Measurements from ENCODE around the gene LARP1. TPM values are rescaled to one million over a fixed set of nuclear protein-coding genes. Genes with fewer than 3 reads are reported as not detected.

Gene LARP1
- total and polyA plus RNA-seq, 9 of the 15 experiments (the other 6 are each of a cell fraction or from before 2014, with no cell fraction given) = 22.6 to 300 (median 92.0) TPM

GRCh38 chr5:154844809-154845208, 89.6 kb downstream of the LARP1 start (continued):
- TF ChIP-seq PBX2 (CRISPR knock-in tag; IDR thresholded peaks at IDR 0.05; ENCODE audit: low read depth) = no peak
- TF ChIP-seq PBX2 (tag; conservative IDR thresholded peaks at IDR 0.05; ENCODE audit: low read depth) = peak; percentile 23; the same call in 1 of the 2 replicates
- peak in 1 of 2 experiments; percentile 20; a peak in 1 of 4 replicates for TF ChIP-seq NRF1 (conservative IDR thresholded peaks at IDR 0.05 in 1 of 2, IDR thresholded peaks at IDR 0.05 in 1 of 2)
- peak; percentile 70 for TF ChIP-seq MEIS2 (IDR thresholded peaks at IDR 0.05; ENCODE audit: partially characterized antibody)
- TF ChIP-seq ATF1 (CRISPR knock-in tag; IDR thresholded peaks at IDR 0.05) = no peak
- TF ChIP-seq ATF1 (tag; IDR thresholded peaks at IDR 0.05) = peak; percentile 35; the same call in 1 of the 2 replicates
- peak in 1 of 2 experiments; percentile 16; a peak in 1 of 4 replicates for TF ChIP-seq RAD21 (CRISPR knock-in tag; conservative IDR thresholded peaks at IDR 0.05 in 1 of 2, IDR thresholded peaks at IDR 0.05 in 1 of 2)
- TF ChIP-seq ETV5 (CRISPR knock-in tag; IDR thresholded peaks at IDR 0.05; ENCODE audit: low read depth) = no peak
- peak; percentile 70 for TF ChIP-seq HNRNPLL (IDR thresholded peaks at IDR 0.05; ENCODE audit: low read depth, low read length, poor library complexity, severe bottlenecking)
- peak in 1 of 2 experiments; percentile 83; a peak in 2 of 4 replicates for TF ChIP-seq FOXA3 (CRISPR knock-in tag; conservative IDR thresholded peaks at IDR 0.05 in 1 of 2, IDR thresholded peaks at IDR 0.05 in 1 of 2)
- peak; percentile 31 for TF ChIP-seq RBBP5 (IDR thresholded peaks at IDR 0.05; ENCODE audit: borderline replicate concordance, insufficient read depth, low read length, poor library complexity, severe bottlenecking)
